SK-N-SH (cell line): Measurements from ENCODE around the gene DCTN3. TPM values are rescaled to one million over a fixed set of nuclear protein-coding genes. Genes with fewer than 3 reads are reported as not detected.
A peak's percentile ranks its signal among the peaks of the same experiment; 100 is the strongest.

Experiments
- CTCF ChIA-PET: fragments of 300-600, 350-600 bp; formaldehyde crosslinking; extraction: SDS; loops from one replicate; lab custom pipeline; 2021; lab: Yijun Ruan, JAX
- POLR2A ChIA-PET: fragments of 350-600 bp; sonication (Branson Sonifier 250); formaldehyde crosslinking; extraction: SDS; loops from one replicate; lab custom pipeline; 2020; ENCODE audit warnings: antibody characterized with exemption, inconsistent platforms; lab: Yijun Ruan, JAX
- DNase-seq: peaks from one replicate; pipeline ENCODE4 v3.0.0; 2012
- H2AFZ ChIP-seq: fragments of 200-600 bp; sonication (generic); 2 replicates; pipeline ENCODE4 v1.8.1; 2016; ENCODE audit warnings: antibody characterized with exemption, mild to moderate bottlenecking, low read depth
- H3F3A ChIP-seq: fragments of 200-600 bp; sonication (generic); replicated peaks from 2 replicates; pipeline ENCODE3; 2016; ENCODE audit warnings: antibody characterized with exemption, mild to moderate bottlenecking; ENCODE audit not compliant: insufficient read depth
- H3K27ac ChIP-seq, 2 experiments: fragments of 200-500 bp in 1 of 2; fragments of 200-600 bp in 1 of 2; sonication (Bioruptor generic) in 1 of 2; sonication (generic), shearing (Covaris generic) in 1 of 2; 2 replicates each; pipeline versions ENCODE4 v1.5.1 to v1.6.1; 2014 to 2016; ENCODE audit warnings: low read depth in 2 of 2, inconsistent platforms in 1 of 2, low read length in 1 of 2, mild to moderate bottlenecking in 1 of 2, mixed read lengths in 1 of 2
- H3K27me3 ChIP-seq: fragments of 200-600 bp; sonication (generic), shearing (Covaris generic); 2 replicates; pipeline ENCODE4 v1.6.1; 2016; ENCODE audit warnings: mixed run types; ENCODE audit not compliant: insufficient read depth
- H3K36me3 ChIP-seq, 2 experiments: fragments of 200-500 bp in 1 of 2; fragments of 200-600 bp in 1 of 2; sonication (Bioruptor generic) in 1 of 2; sonication (generic) in 1 of 2; replicated peaks in 1 of 2; 2 replicates each; pipeline versions ENCODE3 to v1.5.1; 2014 to 2016; ENCODE audit warnings: low read length in 1 of 2, mild to moderate bottlenecking in 1 of 2; ENCODE audit not compliant: insufficient read depth in 2 of 2, control insufficient read depth in 1 of 2
- H3K4me1 ChIP-seq, 2 experiments: fragments of 200-500 bp in 1 of 2; fragments of 200-600 bp in 1 of 2; sonication (Bioruptor generic) in 1 of 2; sonication (generic), shearing (Covaris generic) in 1 of 2; 2 replicates each; pipeline versions ENCODE4 v1.5.1 to v1.6.1; 2014 to 2016; ENCODE audit warnings: low read depth in 1 of 2, low read length in 1 of 2, mixed run types in 1 of 2; ENCODE audit not compliant: insufficient read depth in 2 of 2, control insufficient read depth in 1 of 2
- H3K4me2 ChIP-seq: fragments of 200-600 bp; sonication (generic), shearing (Covaris generic); 2 replicates; pipeline ENCODE4 v1.6.1; 2017; ENCODE audit warnings: mixed run types
- H3K4me3 ChIP-seq, 2 experiments: fragments of 200-500 bp in 1 of 2; fragments of 200-600 bp in 1 of 2; sonication (Bioruptor generic) in 1 of 2; sonication (generic), shearing (Covaris generic) in 1 of 2; 2 replicates each; pipeline versions ENCODE4 v1.5.1 to v1.8.1; 2014 to 2016; ENCODE audit warnings: low read depth in 2 of 2, inconsistent platforms in 1 of 2, low read length in 1 of 2, mild to moderate bottlenecking in 1 of 2, mixed read lengths in 1 of 2, moderate library complexity in 1 of 2
- H3K79me2 ChIP-seq: fragments of 200-600 bp; sonication (generic); 2 replicates; pipeline ENCODE4 v1.8.1; 2017; ENCODE audit warnings: mild to moderate bottlenecking; ENCODE audit not compliant: insufficient read depth
- H3K9ac ChIP-seq: fragments of 200-600 bp; sonication (generic); 2 replicates; pipeline ENCODE4 v1.6.1; 2017; ENCODE audit warnings: mixed run types
- H3K9me2 ChIP-seq: fragments of 200-600 bp; sonication (generic); 2 replicates; pipeline ENCODE4 v1.6.1; 2017; ENCODE audit warnings: mixed run types
- H3K9me3 ChIP-seq: fragments of 200-600 bp; sonication (generic); 2 replicates; pipeline ENCODE4 v1.6.1; 2017; ENCODE audit warnings: mixed run types, mild to moderate bottlenecking, moderate library complexity
- H4K20me1 ChIP-seq: fragments of 200-600 bp; sonication (generic); 2 replicates; pipeline ENCODE4 v1.6.1; 2017; ENCODE audit warnings: mild to moderate bottlenecking, mixed run types; ENCODE audit not compliant: insufficient read depth
- CHD2 ChIP-seq: fragments of 150-350 bp; IDR thresholded peaks from 2 replicates; pipeline ENCODE4 v1.6.1; 2018; ENCODE audit warnings: low read length; ENCODE audit not compliant: partially characterized antibody
- ELF1 ChIP-seq: IDR thresholded peaks from 2 replicates; pipeline ENCODE4 v1.4.0; 2012
- EP300 ChIP-seq, 2 experiments: IDR thresholded peaks; 2 replicates each; pipeline versions ENCODE4 v1.4.0 to v1.6.1; 2012; ENCODE audit warnings: borderline replicate concordance in 1 of 2, low read depth in 1 of 2, low read length in 1 of 2
- EZH2phosphoT487 ChIP-seq: fragments of 200-600 bp; sonication (generic); IDR thresholded peaks from 2 replicates; pipeline ENCODE4 v1.6.1; 2017; ENCODE audit warnings: low read depth, mixed run types, mild to moderate bottlenecking, antibody characterized with exemption, moderate library complexity, borderline replicate concordance
- FOXJ3 ChIP-seq: sonication (generic); formaldehyde crosslinking; IDR thresholded peaks from 2 replicates; pipeline ENCODE4 v1.5.1; 2020; ENCODE audit warnings: mild to moderate bottlenecking, missing genetic modification reagents
- GATA2 ChIP-seq: sonication (generic); formaldehyde crosslinking; IDR thresholded peaks from 2 replicates; pipeline ENCODE4 v1.5.0; 2020; ENCODE audit warnings: mild to moderate bottlenecking, missing genetic modification reagents
- MAX ChIP-seq: IDR thresholded peaks from 2 replicates; pipeline ENCODE4 v1.4.0; 2012; ENCODE audit warnings: low read depth
- PBX3 ChIP-seq: IDR thresholded peaks from 2 replicates; pipeline ENCODE4; 2012
- REST ChIP-seq: IDR thresholded peaks from 2 replicates; pipeline ENCODE4 v1.6.1; 2012; ENCODE audit warnings: mild to moderate bottlenecking, low read depth, low read length, moderate library complexity
- RXRA ChIP-seq: IDR thresholded peaks from 2 replicates; pipeline ENCODE4 v1.4.0; 2012; ENCODE audit warnings: low read depth, mild to moderate bottlenecking, borderline replicate concordance
- SIN3A ChIP-seq: IDR thresholded peaks from 2 replicates; pipeline ENCODE4 v1.6.1; 2012; ENCODE audit warnings: low read depth, mild to moderate bottlenecking, low read length, moderate library complexity, borderline replicate concordance
- SMC3 ChIP-seq: IDR thresholded peaks from 2 replicates; pipeline ENCODE4 v1.6.1; 2012; ENCODE audit warnings: low read depth, low read length, improper control_type of control experiment
- TAF1 ChIP-seq: IDR thresholded peaks from 2 replicates; pipeline ENCODE4 v1.6.1; 2012; ENCODE audit warnings: low read depth, mild to moderate bottlenecking, low read length, moderate library complexity, borderline replicate concordance
- TEAD4 ChIP-seq: IDR thresholded peaks from 2 replicates; pipeline ENCODE4 v1.4.0; 2012; ENCODE audit warnings: mild to moderate bottlenecking, borderline replicate concordance; ENCODE audit not compliant: insufficient read depth
- WGBS: methylation state at CpG from one replicate; pipeline ENCODE4 v1.1.6; 2017; ENCODE audit warnings: low lambda C conversion rate; 5-methylcytosine and 5-hydroxymethylcytosine counted together
- polyA plus RNA-seq, 3 experiments: library from polyadenylated mRNA; depleted of rRNA; stranded (reverse); fragments of >200 nt; gene quantifications; 2 replicates each; pipeline ENCODE4 v1.2.3, GENCODE V29; 2012
- TF ChIP-seq, protein P1 (sequence below): fragments of 150-350 bp; IDR thresholded peaks from 2 replicates; pipeline ENCODE4 v1.6.1; 2016; ENCODE audit warnings: mild to moderate bottlenecking, low read depth, low read length
- TF ChIP-seq, protein P2 (sequence below): fragments of 200-600 bp; sonication (generic); IDR thresholded peaks from 2 replicates; pipeline ENCODE4 v1.6.1; 2017; ENCODE audit warnings: antibody characterized with exemption, mild to moderate bottlenecking, moderate library complexity
- TF ChIP-seq, protein P3 (sequence below): IDR thresholded peaks from 2 replicates; pipeline ENCODE4 v1.4.0; 2012; ENCODE audit warnings: low read depth, borderline replicate concordance
- TF ChIP-seq, protein P4 (sequence below): IDR thresholded peaks from 2 replicates; pipeline ENCODE4 v1.4.0; 2012; ENCODE audit warnings: low read depth, borderline replicate concordance

DCTN3 gene
- polyA plus RNA-seq, 1 of the 3 experiments (the other 2 are of a cell fraction), result 300 TPM

DNA sequence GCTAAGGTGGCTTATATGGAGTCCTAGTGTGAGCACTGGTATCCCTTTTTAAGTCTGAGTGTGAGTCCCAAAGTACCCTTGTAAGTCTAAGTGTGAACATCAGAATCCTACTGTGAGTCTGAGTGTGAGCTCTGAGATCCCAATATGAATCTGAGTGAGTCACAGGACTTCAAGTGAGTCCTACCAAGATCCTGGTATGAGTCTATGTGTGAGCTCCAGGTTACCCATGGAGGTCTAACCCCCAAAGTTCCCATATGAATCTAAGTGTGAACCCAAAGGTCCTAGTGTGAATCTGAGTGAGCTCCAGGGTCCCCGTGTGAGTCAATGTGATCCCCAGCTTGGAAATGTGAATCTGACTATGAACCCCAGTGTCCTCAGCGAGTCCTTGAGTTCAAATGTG is 33.0 kb downstream of the DCTN3 start (continued):
- TF ChIP-seq EP300 (IDR thresholded peaks at IDR 0.05; ENCODE audit: borderline replicate concordance in 1 of 2, low read depth in 1 of 2, low read length in 1 of 2), result no peak
- TF ChIP-seq, protein P1, sequence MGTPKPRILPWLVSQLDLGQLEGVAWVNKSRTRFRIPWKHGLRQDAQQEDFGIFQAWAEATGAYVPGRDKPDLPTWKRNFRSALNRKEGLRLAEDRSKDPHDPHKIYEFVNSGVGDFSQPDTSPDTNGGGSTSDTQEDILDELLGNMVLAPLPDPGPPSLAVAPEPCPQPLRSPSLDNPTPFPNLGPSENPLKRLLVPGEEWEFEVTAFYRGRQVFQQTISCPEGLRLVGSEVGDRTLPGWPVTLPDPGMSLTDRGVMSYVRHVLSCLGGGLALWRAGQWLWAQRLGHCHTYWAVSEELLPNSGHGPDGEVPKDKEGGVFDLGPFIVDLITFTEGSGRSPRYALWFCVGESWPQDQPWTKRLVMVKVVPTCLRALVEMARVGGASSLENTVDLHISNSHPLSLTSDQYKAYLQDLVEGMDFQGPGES, result no peak

DNA sequence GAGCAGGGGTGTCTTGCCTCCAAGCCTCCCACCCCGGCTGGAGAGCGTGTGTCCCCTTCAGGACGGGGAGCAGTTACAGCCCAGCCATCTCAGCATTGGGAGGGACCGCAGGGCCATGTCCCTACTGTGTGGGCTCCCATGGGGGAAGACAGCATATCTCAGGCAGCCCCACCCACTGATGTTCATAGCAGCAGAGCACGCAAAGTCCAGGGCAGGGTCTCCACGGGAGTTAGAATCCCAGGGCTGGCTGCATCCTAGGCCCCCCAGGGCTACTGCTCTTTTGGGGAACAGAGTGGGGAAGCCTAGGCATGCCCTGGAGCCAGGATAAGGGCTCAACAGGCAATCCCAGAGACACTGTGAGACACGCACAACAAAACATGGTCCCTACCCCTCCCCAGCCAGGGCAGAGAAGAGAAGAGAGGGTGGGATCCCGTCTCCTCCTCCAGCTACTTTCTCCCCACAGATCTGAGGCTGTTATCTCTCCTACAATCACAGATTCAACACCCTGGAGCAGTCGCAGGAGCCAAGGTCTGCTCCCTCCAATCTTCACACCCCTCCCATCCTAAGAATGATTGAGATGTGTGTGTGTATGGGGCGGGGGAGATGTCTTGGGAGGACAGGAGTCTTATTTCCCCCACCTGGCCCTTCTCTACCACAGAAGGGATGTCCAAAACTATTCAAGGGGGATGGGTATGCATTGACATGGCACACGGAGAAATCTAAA is 34.2 kb downstream of the DCTN3 start:
- CTCF ChIA-PET, result interaction anchor here (1.2 to 12.0 kb wide), 4 partner anchors 13 to 37 kb away, joined by 3 to 129 read pairs (median 16); no protein-coding TSS in a partner anchor
- Histone ChIP-seq H3K4me2 (no peak overlapping the region), H3K9me2 (no peaks in the 10 kb centered on the region), H3K4me1 (peaks cover 0 to 72% of the 10 kb centered on the region in 2 experiments; a peak in 2 of 4 replicates), H3K9me3 (no peaks in the 10 kb centered on the region), H4K20me1 (0 out of 2 replicates have a peak, but pooled peaks cover under 1% of the 10 kb centered on the region), H3K9ac (no peak overlapping the region), H3F3A (no peaks in the 10 kb centered on the region), H3K27me3 (peaks cover 57% of the 10 kb centered on the region), H3K4me3 (no peak overlapping the region), H3K79me2 (no peaks in the 10 kb centered on the region), H2AFZ (no peak overlapping the region), H3K36me3 (no peaks in the 10 kb centered on the region), H3K27ac (peak overlapping the region in 1 of 2 experiments; percentile 44; a peak in 1 of 4 replicates)
- POLR2A ChIA-PET, result no interaction called here
- WGBS, result 41% methylated on average over 9 of the region's 11 CpGs
- no peak for DNase-seq
- no peak for TF ChIP-seq ELF1
- TF ChIP-seq, protein P2, sequence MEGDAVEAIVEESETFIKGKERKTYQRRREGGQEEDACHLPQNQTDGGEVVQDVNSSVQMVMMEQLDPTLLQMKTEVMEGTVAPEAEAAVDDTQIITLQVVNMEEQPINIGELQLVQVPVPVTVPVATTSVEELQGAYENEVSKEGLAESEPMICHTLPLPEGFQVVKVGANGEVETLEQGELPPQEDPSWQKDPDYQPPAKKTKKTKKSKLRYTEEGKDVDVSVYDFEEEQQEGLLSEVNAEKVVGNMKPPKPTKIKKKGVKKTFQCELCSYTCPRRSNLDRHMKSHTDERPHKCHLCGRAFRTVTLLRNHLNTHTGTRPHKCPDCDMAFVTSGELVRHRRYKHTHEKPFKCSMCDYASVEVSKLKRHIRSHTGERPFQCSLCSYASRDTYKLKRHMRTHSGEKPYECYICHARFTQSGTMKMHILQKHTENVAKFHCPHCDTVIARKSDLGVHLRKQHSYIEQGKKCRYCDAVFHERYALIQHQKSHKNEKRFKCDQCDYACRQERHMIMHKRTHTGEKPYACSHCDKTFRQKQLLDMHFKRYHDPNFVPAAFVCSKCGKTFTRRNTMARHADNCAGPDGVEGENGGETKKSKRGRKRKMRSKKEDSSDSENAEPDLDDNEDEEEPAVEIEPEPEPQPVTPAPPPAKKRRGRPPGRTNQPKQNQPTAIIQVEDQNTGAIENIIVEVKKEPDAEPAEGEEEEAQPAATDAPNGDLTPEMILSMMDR, result no peak
- no peak for TF ChIP-seq FOXJ3 (CRISPR knock-in tag)
- TF ChIP-seq REST, result no peak
- TF ChIP-seq, protein P3, sequence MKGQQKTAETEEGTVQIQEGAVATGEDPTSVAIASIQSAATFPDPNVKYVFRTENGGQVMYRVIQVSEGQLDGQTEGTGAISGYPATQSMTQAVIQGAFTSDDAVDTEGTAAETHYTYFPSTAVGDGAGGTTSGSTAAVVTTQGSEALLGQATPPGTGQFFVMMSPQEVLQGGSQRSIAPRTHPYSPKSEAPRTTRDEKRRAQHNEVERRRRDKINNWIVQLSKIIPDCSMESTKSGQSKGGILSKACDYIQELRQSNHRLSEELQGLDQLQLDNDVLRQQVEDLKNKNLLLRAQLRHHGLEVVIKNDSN, result no peak
- TF ChIP-seq EP300 (IDR thresholded peaks at IDR 0.05; ENCODE audit: borderline replicate concordance in 1 of 2, low read depth in 1 of 2, low read length in 1 of 2), result no peak
- no peak for TF ChIP-seq EZH2phosphoT487
- TF ChIP-seq PBX3, result no peak
- TF ChIP-seq RXRA, result no peak
- no peak for TF ChIP-seq GATA2
- TF ChIP-seq MAX, result no peak
- no peak for TF ChIP-seq TAF1
- no peak for TF ChIP-seq SIN3A
- TF ChIP-seq SMC3, result no peak
- TF ChIP-seq TEAD4, result no peak
- no peak for TF ChIP-seq CHD2
- TF ChIP-seq, protein P4, sequence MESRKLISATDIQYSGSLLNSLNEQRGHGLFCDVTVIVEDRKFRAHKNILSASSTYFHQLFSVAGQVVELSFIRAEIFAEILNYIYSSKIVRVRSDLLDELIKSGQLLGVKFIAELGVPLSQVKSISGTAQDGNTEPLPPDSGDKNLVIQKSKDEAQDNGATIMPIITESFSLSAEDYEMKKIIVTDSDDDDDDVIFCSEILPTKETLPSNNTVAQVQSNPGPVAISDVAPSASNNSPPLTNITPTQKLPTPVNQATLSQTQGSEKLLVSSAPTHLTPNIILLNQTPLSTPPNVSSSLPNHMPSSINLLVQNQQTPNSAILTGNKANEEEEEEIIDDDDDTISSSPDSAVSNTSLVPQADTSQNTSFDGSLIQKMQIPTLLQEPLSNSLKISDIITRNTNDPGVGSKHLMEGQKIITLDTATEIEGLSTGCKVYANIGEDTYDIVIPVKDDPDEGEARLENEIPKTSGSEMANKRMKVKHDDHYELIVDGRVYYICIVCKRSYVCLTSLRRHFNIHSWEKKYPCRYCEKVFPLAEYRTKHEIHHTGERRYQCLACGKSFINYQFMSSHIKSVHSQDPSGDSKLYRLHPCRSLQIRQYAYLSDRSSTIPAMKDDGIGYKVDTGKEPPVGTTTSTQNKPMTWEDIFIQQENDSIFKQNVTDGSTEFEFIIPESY, result no peak
